Neural cell (in vitro differentiated cells): ENCODE results near the gene STMN3.

Source experiments
- CTCF ChIP-seq: fragments of 450-650 bp; IDR thresholded peaks from 2 replicates; pipeline ENCODE4 v1.5.1; 2014; ENCODE audit warnings: antibody characterized with exemption, mild to moderate bottlenecking, moderate library complexity; ENCODE audit not compliant: poor library complexity, severe bottlenecking
- EP300 ChIP-seq: fragments of 450-650 bp; conservative IDR thresholded peaks from 2 replicates; pipeline ENCODE4 v1.6.1; 2014; ENCODE audit warnings: antibody characterized with exemption, mild to moderate bottlenecking, moderate library complexity; ENCODE audit not compliant: poor library complexity, severe bottlenecking
- EZH2 ChIP-seq: fragments of 200-600, 300-800 bp; shearing (Covaris generic), sonication (generic); IDR thresholded peaks from 2 replicates; pipeline ENCODE4 v1.6.1; 2014; ENCODE audit warnings: antibody characterized with exemption, low read length, borderline replicate concordance, mild to moderate bottlenecking; ENCODE audit not compliant: insufficient read depth, poor library complexity, severe bottlenecking

GRCh38 chr20:63698739-63699465 lies 45.7 kb upstream of the STMN3 start:
- TF ChIP-seq EZH2 = no peak
- TF ChIP-seq CTCF = no peak
- TF ChIP-seq EP300 = no peak
